Spleen (tissue), 11 donors: ENCODE data around the gene RGPD4. TPM values are rescaled to one million over a fixed set of nuclear protein-coding genes. Genes with fewer than 3 reads are reported as not detected.

Experiments
- DNase-seq: peaks from one replicate; pipeline ENCODE4 v3.0.0-alpha.2; 2020
- H3K27ac ChIP-seq, 8 donors: fragments of 200-600 bp; sonication (generic) in 7 of 8; 1 replicate in 4 of 8; 2 replicates in 4 of 8; pipeline versions ENCODE4 v1.5.0 to v1.8.0; 2016 to 2021; ENCODE audit warnings: inconsistent platforms in 4 of 8, mild to moderate bottlenecking in 4 of 8, moderate library complexity in 1 of 8
- H3K27me3 ChIP-seq, 7 donors: fragments of 200-600 bp; sonication (generic) in 6 of 7; replicated peaks in 1 of 7; 1 replicate in 4 of 7; 2 replicates in 3 of 7; pipeline versions ENCODE4 v1.5.0 to v1.8.0; 2016 to 2021; ENCODE audit warnings: inconsistent platforms in 3 of 7, mild to moderate bottlenecking in 1 of 7
- H3K36me3 ChIP-seq, 6 donors: fragments of 200-600 bp; sonication (generic) in 5 of 6; 1 replicate in 4 of 6; 2 replicates in 2 of 6; pipeline versions ENCODE4 v1.5.0 to v1.8.0; 2016 to 2021; ENCODE audit warnings: inconsistent platforms in 2 of 6
- H3K4me1 ChIP-seq, 6 donors: fragments of 200-600 bp; sonication (generic) in 5 of 6; 1 replicate in 3 of 6; 2 replicates in 3 of 6; pipeline versions ENCODE4 v1.5.0 to v1.8.0; 2016 to 2021; ENCODE audit warnings: inconsistent platforms in 3 of 6
- H3K4me3 ChIP-seq, 8 donors: fragments of 200-600 bp; sonication (generic) in 7 of 8; 1 replicate in 4 of 8; 2 replicates in 4 of 8; pipeline versions ENCODE4 v1.5.0 to v1.8.0; 2016 to 2021; ENCODE audit warnings: inconsistent platforms in 4 of 8, mild to moderate bottlenecking in 4 of 8, moderate library complexity in 2 of 8
- H3K9me3 ChIP-seq, 8 donors: fragments of 200-600 bp; sonication (generic) in 7 of 8; 1 replicate in 4 of 8; 2 replicates in 4 of 8; pipeline versions ENCODE4 v1.5.0 to v1.8.0; 2016 to 2021; ENCODE audit warnings: inconsistent platforms in 4 of 8
- POLR2A ChIP-seq, 3 donors: fragments of 450-650 bp; IDR thresholded peaks; one replicate each; pipeline ENCODE4 v1.5.1; 2017; ENCODE audit warnings: antibody characterized with exemption in 3 of 3, mild to moderate bottlenecking in 1 of 3
- POLR2AphosphoS5 ChIP-seq, 3 donors: sonication (generic); formaldehyde crosslinking; IDR thresholded peaks; one replicate each; pipeline ENCODE4 v1.5.1; 2017; ENCODE audit warnings: antibody characterized with exemption in 3 of 3
- WGBS, 5 donors: extraction: QIAGEN DNeasy Blood & Tissue Kit in 3 of 5; methylation state at CpG; one replicate each; pipeline versions ENCODE4 v1.1.5 to v1.1.7; 2013 to 2018; 5-methylcytosine and 5-hydroxymethylcytosine counted together
- intact Hi-C: fragments of 100-400 bp; cut with DNase I; formaldehyde crosslinking; loops from one replicate; pipeline ENCODE4 v1.15.0; 2023; ENCODE audit warnings: low total_unique reads
- polyA plus RNA-seq, 3 donors: library from polyadenylated mRNA; stranded (reverse); fragments of 200-250 nt; gene quantifications; one replicate each; pipeline ENCODE4 v1.2.1, GENCODE V29; 2013
- total RNA-seq, 7 donors: library from RNA; depleted of rRNA in 3 of 7; stranded (reverse); fragments of >200 nt in 3 of 7; fragmentation: NEBNext Ultra II Directional in 4 of 7; extraction: Animal tissue kit (Norgen Biotek cat#: 25700) in 4 of 7; gene quantifications; one replicate each; pipeline versions ENCODE4 v1.1.0 to v1.2.1, GENCODE V29; 2016 to 2021
- TF ChIP-seq, protein P1 (sequence below), 11 experiments: fragments of 200-600 bp in 7 of 11; fragments of 450-650 bp in 4 of 11; sonication (generic) in 4 of 11; IDR thresholded peaks in 8 of 11; conservative IDR thresholded peaks in 3 of 11; 1 replicate in 7 of 11; 2 replicates in 4 of 11; pipeline versions ENCODE4 v1.4.0 to v1.8.0; 2016 to 2021; ENCODE audit warnings: antibody characterized with exemption in 11 of 11, inconsistent platforms in 4 of 11, mild to moderate bottlenecking in 1 of 11
- donor health status: healthy with polysubstance abuse.
- donor health status: DM: no; HTN: no; CAD: no; lungs with moderate emphysema.
- donor health status: DM: no; HTN: no; CAD: no.
- donor health status: Bipolar disorder and iron deficiency.
- donor health status: healthy.
- donor health status: DM: no; HTN: no; CAD: no.
- donor health status: DM: yes; HTN: yes; CAD: no.

RGPD4 gene
- total and polyA plus RNA-seq, 10 donors, result 0.13 to 0.14 TPM; not detected in 8

- no peaks in the 10 kb centered on the region for H3K4me1 ChIP-seq
- peaks cover 0 to 4% (median 0%) of the 10 kb centered on the region in 8 donors for H3K9me3 ChIP-seq
- no peak for TF ChIP-seq POLR2AphosphoS5 (IDR thresholded peaks at IDR 0.05)
- TF ChIP-seq POLR2A (IDR thresholded peaks at IDR 0.05), result no peak
- TF ChIP-seq, protein P1, sequence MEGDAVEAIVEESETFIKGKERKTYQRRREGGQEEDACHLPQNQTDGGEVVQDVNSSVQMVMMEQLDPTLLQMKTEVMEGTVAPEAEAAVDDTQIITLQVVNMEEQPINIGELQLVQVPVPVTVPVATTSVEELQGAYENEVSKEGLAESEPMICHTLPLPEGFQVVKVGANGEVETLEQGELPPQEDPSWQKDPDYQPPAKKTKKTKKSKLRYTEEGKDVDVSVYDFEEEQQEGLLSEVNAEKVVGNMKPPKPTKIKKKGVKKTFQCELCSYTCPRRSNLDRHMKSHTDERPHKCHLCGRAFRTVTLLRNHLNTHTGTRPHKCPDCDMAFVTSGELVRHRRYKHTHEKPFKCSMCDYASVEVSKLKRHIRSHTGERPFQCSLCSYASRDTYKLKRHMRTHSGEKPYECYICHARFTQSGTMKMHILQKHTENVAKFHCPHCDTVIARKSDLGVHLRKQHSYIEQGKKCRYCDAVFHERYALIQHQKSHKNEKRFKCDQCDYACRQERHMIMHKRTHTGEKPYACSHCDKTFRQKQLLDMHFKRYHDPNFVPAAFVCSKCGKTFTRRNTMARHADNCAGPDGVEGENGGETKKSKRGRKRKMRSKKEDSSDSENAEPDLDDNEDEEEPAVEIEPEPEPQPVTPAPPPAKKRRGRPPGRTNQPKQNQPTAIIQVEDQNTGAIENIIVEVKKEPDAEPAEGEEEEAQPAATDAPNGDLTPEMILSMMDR (IDR thresholded peaks at IDR 0.05 in 8 of 11, conservative IDR thresholded peaks at IDR 0.05 in 3 of 11), result no peak
- H3K27ac ChIP-seq, result no peak overlapping the region
- H3K4me3 ChIP-seq, result no peak overlapping the region
- 89 to 95% (median 94%) methylated on average over 6 of the region's 6 CpGs for WGBS, 5 donors
- intact Hi-C loops, result no loop called here
- no peaks in the 10 kb centered on the region for H3K27me3 ChIP-seq
- H3K36me3 ChIP-seq, result no peaks in the 10 kb centered on the region
- no peak for DNase-seq
These were observed 21.8 kb upstream of the RGPD4 start for GRCh38 chr2:107804608-107805498.

DNA sequence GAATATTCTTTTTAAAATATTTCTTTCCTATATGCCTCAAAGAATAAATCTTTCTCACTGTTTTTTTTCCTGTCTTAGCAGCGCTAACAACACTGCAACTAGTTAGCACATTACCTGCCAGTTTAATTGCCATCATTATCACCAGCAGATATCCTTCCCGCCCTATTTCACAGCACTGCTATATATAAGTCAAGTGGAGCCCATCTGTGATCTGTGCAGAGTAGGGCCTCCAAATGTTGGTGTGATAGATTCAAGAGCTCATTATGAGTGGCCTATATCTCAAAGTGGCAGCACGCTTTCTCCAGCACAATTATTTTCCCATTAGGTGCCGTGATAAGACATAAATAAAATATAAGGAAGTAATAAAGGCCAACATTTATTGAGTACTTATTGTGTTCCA lies 19.8 kb upstream of the RGPD4 start:
- 78 to 84% (median 79%) methylated on average over 4 of the region's 4 CpGs for WGBS, 5 donors
- TF ChIP-seq, protein P1 (IDR thresholded peaks at IDR 0.05 in 8 of 11, conservative IDR thresholded peaks at IDR 0.05 in 3 of 11), result no peak
- DNase-seq, result no peak
- intact Hi-C loops, result no loop called here
- no peaks in the 10 kb centered on the region for H3K27me3 ChIP-seq
- H3K4me1 ChIP-seq, result no peaks in the 10 kb centered on the region
- H3K27ac ChIP-seq, result no peak overlapping the region
- no peaks in the 10 kb centered on the region for H3K36me3 ChIP-seq
- no peak overlapping the region for H3K4me3 ChIP-seq
- peaks cover 0 to 4% (median 0%) of the 10 kb centered on the region in 8 donors for H3K9me3 ChIP-seq

DNA sequence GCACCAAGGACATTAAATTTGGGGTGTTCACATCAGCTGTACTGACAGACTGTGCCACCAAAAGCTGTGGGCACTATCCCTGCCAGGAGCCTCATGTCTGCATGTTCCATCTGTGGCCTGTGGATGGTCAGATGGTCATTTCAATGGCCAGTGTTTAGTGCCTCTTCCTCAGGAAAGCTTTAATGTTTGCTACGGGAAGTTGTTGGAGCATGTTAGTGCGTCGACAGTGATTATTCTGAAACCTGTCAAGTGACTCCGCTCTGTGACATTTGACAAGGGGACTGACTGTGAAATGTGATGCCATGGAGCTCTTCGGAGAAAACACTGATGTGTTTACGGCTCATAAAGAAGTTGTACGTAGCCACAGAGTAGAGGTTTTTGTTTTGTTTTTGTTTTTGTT lies 18.7 kb upstream of the RGPD4 start:
- WGBS, 5 donors, result 62 to 85% (median 72%) methylated on average over 7 of the region's 7 CpGs
- TF ChIP-seq POLR2A (IDR thresholded peaks at IDR 0.05), result no peak
- no peak for TF ChIP-seq POLR2AphosphoS5 (IDR thresholded peaks at IDR 0.05)
- TF ChIP-seq, protein P1 (IDR thresholded peaks at IDR 0.05 in 8 of 11, conservative IDR thresholded peaks at IDR 0.05 in 3 of 11), result no peak

GRCh38 chr2:107808959-107809358 lies 17.7 kb upstream of the RGPD4 start:
- Histone ChIP-seq H3K9me3 (peaks cover 0 to 4% (median 0%) of the 10 kb centered on the region in 8 donors), H3K27me3 (no peaks in the 10 kb centered on the region), H3K36me3 (no peaks in the 10 kb centered on the region), H3K4me1 (no peaks in the 10 kb centered on the region), H3K27ac (no peak overlapping the region), H3K4me3 (no peak overlapping the region)
- no peak for DNase-seq
- intact Hi-C loops, result no loop called here
- WGBS, 5 donors, result 79 to 87% (median 83%) methylated on average over 7 of the region's 7 CpGs
- TF ChIP-seq POLR2AphosphoS5 (IDR thresholded peaks at IDR 0.05), result no peak
- no peak for TF ChIP-seq POLR2A (IDR thresholded peaks at IDR 0.05)
- TF ChIP-seq, protein P1 (IDR thresholded peaks at IDR 0.05 in 8 of 11, conservative IDR thresholded peaks at IDR 0.05 in 3 of 11), result no peak

More for the DNA sequence above, 18.7 kb upstream of the RGPD4 start:
- intact Hi-C loops, result no loop called here
- Histone ChIP-seq H3K4me3 (no peak overlapping the region), H3K27ac (no peak overlapping the region), H3K36me3 (no peaks in the 10 kb centered on the region), H3K9me3 (peaks cover 0 to 4% (median 0%) of the 10 kb centered on the region in 8 donors), H3K4me1 (no peaks in the 10 kb centered on the region), H3K27me3 (no peaks in the 10 kb centered on the region)
- no peak for DNase-seq
